Stimulated activated CD8-positive, alpha-beta memory T cell treated with anti-CD3 and anti-CD28 coated beads, Interleukin-7, amount 100 ng/mL, for 1 hour (primary cell): Measurements from ENCODE around the gene KANSL1.
"Not testable (repeated sequence)": the region's sequence is repeated elsewhere in the genome, so short reads cannot be mapped to it uniquely, and the experiment has no call there.

Source experiments
- DNase-seq, 2 donors: peaks; one replicate each; pipeline ENCODE4 v3.0.0-alpha.2; 2020; ENCODE audit warnings: low read depth in 2 of 2

Gene KANSL1

GRCh38 chr17:46193151-46193625 lies at the start of gene KANSL1:
KANSL1 (minus strand) TSS chr17:46193429; CDS start chr17:46172143, 21,286 bp downstream.
- peak; percentile 58 to 74 for DNase-seq

GRCh38 chr17:46231359-46231758 lies 38.1 kb upstream of the KANSL1 start:
- DNase-seq: not testable (repeated sequence)

- peak; percentile 81 to 90 for DNase-seq
Measured at GRCh38 chr17:46225274-46225794, 32.1 kb upstream of the KANSL1 start.

- not testable (repeated sequence) for DNase-seq
Measured at GRCh38 chr17:46224864-46225263, 31.6 kb upstream of the KANSL1 start.

GRCh38 chr17:46223041-46223440 lies 29.8 kb upstream of the KANSL1 start:
- not testable (repeated sequence) for DNase-seq

GRCh38 chr17:46216682-46217081 lies 23.5 kb upstream of the KANSL1 start:
- DNase-seq: no peak

GRCh38 chr17:46212634-46213435 lies 19.6 kb upstream of the KANSL1 start:
- DNase-seq: peak in 1 of 2 donors; percentile 30

- no peak for DNase-seq
Measured at GRCh38 chr17:46208997-46209396, 15.8 kb upstream of the KANSL1 start.

GRCh38 chr17:46205975-46206374 lies 12.7 kb upstream of the KANSL1 start:
- no peak for DNase-seq

GRCh38 chr17:46202424-46202823 lies 9.2 kb upstream of the KANSL1 start:
- DNase-seq: no peak

GRCh38 chr17:46201491-46201890 lies 8.3 kb upstream of the KANSL1 start:
- no peak for DNase-seq

- DNase-seq: no peak
Measured at GRCh38 chr17:46200197-46200596, 7.0 kb upstream of the KANSL1 start.

GRCh38 chr17:46199379-46199778 lies 6.2 kb upstream of the KANSL1 start:
- no peak for DNase-seq

GRCh38 chr17:46198233-46198632 lies 5.0 kb upstream of the KANSL1 start:
- no peak for DNase-seq

GRCh38 chr17:46197530-46197929 lies 4.3 kb upstream of the KANSL1 start:
- no peak for DNase-seq

GRCh38 chr17:46195939-46196716 lies 2.9 kb upstream of the KANSL1 start:
- DNase-seq: no peak

GRCh38 chr17:46195217-46195855 lies 2.1 kb upstream of the KANSL1 start:
- no peak for DNase-seq

GRCh38 chr17:46194393-46195216 lies 1.4 kb upstream of the KANSL1 start:
- DNase-seq: peak; percentile 21 to 29

GRCh38 chr17:46193626-46194392 lies 580 bp upstream of the KANSL1 start:
- DNase-seq: peak; percentile 71 to 87

GRCh38 chr17:46192439-46193150 lies 634 bp downstream of the KANSL1 start:
- DNase-seq: peak; percentile 24 to 45
